ENCODE data around the gene EXOC3L1.

The EXOC3L1 gene

DNA sequence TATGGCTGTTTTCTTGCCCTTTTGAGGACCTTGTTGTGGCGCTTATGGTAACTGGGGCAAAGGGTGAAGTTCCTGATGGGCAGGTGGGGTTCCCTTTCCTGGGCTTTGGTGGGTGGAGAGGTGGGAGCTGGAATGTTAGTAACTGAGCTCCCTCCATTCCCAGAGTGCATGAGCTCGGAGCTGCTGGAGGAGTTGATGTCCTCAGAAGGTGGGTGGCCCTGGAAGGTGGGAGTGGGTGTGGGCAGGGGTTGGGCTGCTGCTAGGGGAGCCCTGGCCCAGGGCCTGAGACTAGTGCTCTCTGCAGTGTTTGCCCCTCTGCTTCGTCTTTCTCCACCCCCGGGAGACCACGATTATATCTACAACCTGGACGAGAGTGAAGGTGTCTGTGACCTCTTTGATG, 7.8 kb upstream of the EXOC3L1 start:
- H3K36me3 Mint-ChIP-seq, result peaks cover 22% of the 10 kb centered on the region
- ATAC-seq (ENCODE audit: low read depth) (no peak), DNase-seq (ENCODE audit: low spot score in 2 of 2) (no peak)
- no peaks in the 10 kb centered on the region for H3K27me3 Mint-ChIP-seq
- H3K9me3 Mint-ChIP-seq, result no peaks in the 10 kb centered on the region
- no peak overlapping the region for H3K27ac Mint-ChIP-seq
- peaks cover 22% of the 10 kb centered on the region for H3K4me1 Mint-ChIP-seq
- no peak overlapping the region for H3K4me3 Mint-ChIP-seq

DNA sequence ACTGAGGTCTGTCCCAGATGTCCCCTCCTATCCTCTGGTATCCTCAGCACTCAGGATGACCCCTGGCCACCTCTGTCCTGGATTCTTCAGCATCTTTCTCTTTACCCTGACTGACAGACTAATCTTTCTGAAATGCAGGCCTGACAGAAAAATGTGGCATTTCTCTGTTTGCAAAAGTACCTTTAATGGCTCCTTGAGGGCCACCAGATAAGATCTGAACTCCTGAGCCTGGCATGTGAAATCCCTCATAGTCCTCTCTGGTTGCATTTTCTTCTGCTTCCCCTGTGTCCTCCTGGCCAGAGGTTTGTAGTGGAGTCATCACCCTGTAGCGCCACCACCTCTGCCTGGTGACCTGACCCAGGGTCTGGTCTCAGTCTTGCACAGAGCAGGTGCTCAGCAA, 6.9 kb upstream of the EXOC3L1 start:
- no peak overlapping the region for H3K27ac Mint-ChIP-seq
- H3K9me3 Mint-ChIP-seq, result no peaks in the 10 kb centered on the region
- H3K4me1 Mint-ChIP-seq, result peaks cover 25% of the 10 kb centered on the region
- DNase-seq (ENCODE audit: low spot score in 2 of 2) (no peak), ATAC-seq (ENCODE audit: low read depth) (no peak)
- no peaks in the 10 kb centered on the region for H3K27me3 Mint-ChIP-seq
- peaks cover 22% of the 10 kb centered on the region for H3K36me3 Mint-ChIP-seq
- no peak overlapping the region for H3K4me3 Mint-ChIP-seq

DNA sequence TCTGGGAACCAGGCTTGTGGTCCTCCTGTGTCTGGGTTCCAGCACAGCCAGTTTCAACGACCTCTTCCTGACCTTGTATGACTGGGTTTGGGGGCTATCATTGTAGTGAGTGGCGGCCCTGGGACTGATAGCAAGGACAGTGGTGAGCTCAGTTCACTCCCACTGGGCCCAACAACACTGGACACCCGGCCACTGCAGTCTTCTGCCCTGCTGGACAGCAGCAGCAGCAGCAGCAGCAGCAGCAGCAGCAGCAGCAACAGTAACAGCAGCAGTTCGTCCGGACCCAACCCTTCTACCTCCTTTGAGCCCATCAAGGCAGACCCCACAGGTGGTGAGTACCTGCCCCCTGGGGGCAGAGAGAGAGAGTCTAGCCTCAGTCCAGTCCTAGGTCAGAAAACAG, 5.7 kb upstream of the EXOC3L1 start:
- no peaks in the 10 kb centered on the region for H3K27me3 Mint-ChIP-seq
- DNase-seq (ENCODE audit: low spot score in 2 of 2) (no peak), ATAC-seq (ENCODE audit: low read depth) (no peak)
- peaks cover 31% of the 10 kb centered on the region for H3K4me1 Mint-ChIP-seq
- H3K36me3 Mint-ChIP-seq, result peaks cover 20% of the 10 kb centered on the region
- H3K9me3 Mint-ChIP-seq, result no peaks in the 10 kb centered on the region
- H3K4me3 Mint-ChIP-seq, result no peak overlapping the region
- H3K27ac Mint-ChIP-seq, result no peak overlapping the region

DNA sequence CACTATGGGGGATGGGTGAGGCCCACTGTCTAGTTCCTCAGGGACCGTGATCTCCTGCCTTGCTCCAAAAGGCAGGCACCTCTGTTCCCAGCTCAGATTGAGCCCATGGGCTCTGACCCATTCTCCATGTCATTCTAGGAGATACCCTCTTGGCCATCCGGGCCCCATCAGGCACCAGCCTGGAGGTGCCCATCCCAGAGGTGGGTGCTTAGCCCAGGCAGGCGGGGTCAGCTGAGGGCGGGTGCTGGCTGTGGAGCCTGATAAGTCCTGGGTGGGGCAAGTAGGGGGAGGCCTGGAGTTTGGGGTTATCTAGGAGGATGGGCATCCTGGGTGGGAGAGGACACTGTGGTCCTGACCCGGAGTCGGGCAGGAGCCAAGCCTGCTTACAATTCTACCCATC, 4.3 kb upstream of the EXOC3L1 start:
- peaks cover 29% of the 10 kb centered on the region for H3K4me1 Mint-ChIP-seq
- no peak overlapping the region for H3K4me3 Mint-ChIP-seq
- no peak overlapping the region for H3K27ac Mint-ChIP-seq
- ATAC-seq (ENCODE audit: low read depth), result no peak
- peaks cover 16% of the 10 kb centered on the region for H3K36me3 Mint-ChIP-seq
- DNase-seq (ENCODE audit: low spot score in 2 of 2), result no peak
- H3K27me3 Mint-ChIP-seq, result no peaks in the 10 kb centered on the region
- no peaks in the 10 kb centered on the region for H3K9me3 Mint-ChIP-seq

DNA sequence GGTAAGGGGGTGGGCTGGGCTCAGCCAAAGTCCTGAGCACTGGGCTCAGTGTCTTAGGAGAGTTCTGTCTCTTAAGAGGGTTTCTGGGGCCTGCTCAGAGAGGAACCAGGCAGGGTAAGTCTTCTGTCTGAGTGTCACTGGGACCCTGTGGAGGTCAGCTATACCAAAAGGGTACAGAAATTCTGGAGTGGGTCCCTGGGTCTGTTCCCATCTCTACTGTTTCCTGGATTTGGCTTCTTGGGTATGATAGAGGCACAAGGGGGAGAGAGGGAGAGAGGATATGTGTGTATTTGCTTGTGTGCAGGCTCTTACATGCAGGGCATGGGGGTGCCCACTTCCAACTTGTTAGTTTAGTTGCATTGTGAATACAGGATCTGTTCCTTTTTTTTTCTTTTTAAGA, 3.6 kb upstream of the EXOC3L1 start:
- Mint-ChIP-seq H3K4me3 (peak overlapping the region; percentile 92), H3K27me3 (no peaks in the 10 kb centered on the region), H3K4me1 (peaks cover 29% of the 10 kb centered on the region), H3K36me3 (peaks cover 16% of the 10 kb centered on the region), H3K9me3 (no peaks in the 10 kb centered on the region), H3K27ac (peak overlapping the region; percentile 20)
- ATAC-seq (ENCODE audit: low read depth) (no peak), DNase-seq (ENCODE audit: low spot score in 2 of 2) (no peak)

DNA sequence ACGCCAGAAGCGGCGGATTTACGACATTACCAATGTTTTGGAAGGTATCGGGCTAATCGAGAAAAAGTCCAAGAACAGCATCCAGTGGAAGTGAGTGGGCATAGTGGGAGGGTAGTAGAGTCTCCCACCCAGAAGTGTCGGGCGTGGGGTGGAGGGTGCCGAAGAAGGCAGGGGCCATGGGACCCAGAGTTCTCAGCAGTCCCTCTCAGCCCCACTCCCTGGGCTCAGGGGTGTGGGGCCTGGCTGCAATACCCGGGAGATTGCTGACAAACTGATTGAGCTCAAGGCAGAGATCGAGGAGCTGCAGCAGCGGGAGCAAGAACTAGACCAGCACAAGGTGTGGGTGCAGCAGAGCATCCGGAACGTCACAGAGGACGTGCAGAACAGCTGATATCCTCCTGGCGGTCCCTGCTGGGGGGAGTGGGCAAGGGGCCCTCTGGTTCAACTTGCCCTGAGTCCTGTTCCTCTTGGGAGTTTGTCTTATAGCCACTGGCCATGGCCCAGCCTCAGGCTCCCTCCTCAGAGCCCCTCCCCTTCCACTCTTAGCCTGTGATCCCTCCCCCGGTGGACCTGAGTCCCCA, 2.9 kb upstream of the EXOC3L1 start:
- H3K27me3 Mint-ChIP-seq, result peaks cover 1% of the 10 kb centered on the region
- peak overlapping the region; percentile 87 for H3K27ac Mint-ChIP-seq
- H3K4me1 Mint-ChIP-seq, result peaks cover 27% of the 10 kb centered on the region
- H3K9me3 Mint-ChIP-seq, result no peaks in the 10 kb centered on the region
- no peak for DNase-seq (ENCODE audit: low spot score in 2 of 2)
- H3K4me3 Mint-ChIP-seq, result peak overlapping the region; percentile 92
- ATAC-seq (ENCODE audit: low read depth), result no peak
- H3K36me3 Mint-ChIP-seq, result peaks cover 14% of the 10 kb centered on the region

DNA sequence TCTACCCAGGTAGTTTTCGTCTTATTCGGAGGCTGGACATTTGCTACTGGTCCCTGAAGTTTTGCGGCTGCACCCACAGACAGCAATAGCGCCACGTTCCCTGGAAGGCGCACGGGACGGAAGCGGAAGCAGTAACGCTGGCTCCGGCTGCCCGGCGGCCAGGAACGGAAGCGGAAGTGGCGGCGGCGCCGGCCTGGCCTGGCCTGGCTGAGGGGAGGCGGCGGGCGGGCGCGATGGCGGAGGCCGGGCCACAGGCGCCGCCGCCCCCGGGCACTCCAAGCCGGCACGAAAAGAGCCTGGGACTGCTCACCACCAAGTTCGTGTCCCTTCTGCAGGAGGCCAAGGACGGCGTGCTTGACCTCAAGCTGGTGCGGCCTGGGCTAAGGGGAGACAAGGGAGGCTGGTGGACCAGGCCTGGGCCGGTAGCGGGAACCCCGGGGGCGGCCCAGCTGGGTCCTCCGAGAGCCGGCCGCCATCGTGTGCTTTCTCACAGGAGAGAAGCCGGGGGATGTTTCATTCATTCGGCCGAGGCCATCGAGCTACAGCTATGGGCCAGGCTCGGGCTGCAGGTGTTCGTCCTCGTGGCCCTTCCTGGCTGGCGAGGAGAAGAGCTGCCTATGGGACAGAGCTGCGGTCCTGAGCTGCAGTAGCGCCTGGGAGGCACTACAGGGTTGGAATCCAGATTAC, 2.2 kb upstream of the EXOC3L1 start, which contains the start of gene E2F4:
TSS of gene E2F4 (plus strand) at position 161 of the 687 bp plus-strand sequence. CDS start at position 234, 73 bp downstream.
- peaks cover 14% of the 10 kb centered on the region for H3K36me3 Mint-ChIP-seq
- H3K27ac Mint-ChIP-seq, result peak within 1 kb of the TSS; percentile 87
- peaks cover 27% of the 10 kb centered on the region for H3K4me1 Mint-ChIP-seq
- DNase-seq (ENCODE audit: low spot score in 2 of 2) (peak; percentile 81 to 83), ATAC-seq (ENCODE audit: low read depth) (peak; percentile 99)
- H3K4me3 Mint-ChIP-seq, result peak within 1 kb of the TSS; percentile 92
- peaks cover 1% of the 10 kb centered on the region for H3K27me3 Mint-ChIP-seq
- H3K9me3 Mint-ChIP-seq, result no peaks in the 10 kb centered on the region

DNA sequence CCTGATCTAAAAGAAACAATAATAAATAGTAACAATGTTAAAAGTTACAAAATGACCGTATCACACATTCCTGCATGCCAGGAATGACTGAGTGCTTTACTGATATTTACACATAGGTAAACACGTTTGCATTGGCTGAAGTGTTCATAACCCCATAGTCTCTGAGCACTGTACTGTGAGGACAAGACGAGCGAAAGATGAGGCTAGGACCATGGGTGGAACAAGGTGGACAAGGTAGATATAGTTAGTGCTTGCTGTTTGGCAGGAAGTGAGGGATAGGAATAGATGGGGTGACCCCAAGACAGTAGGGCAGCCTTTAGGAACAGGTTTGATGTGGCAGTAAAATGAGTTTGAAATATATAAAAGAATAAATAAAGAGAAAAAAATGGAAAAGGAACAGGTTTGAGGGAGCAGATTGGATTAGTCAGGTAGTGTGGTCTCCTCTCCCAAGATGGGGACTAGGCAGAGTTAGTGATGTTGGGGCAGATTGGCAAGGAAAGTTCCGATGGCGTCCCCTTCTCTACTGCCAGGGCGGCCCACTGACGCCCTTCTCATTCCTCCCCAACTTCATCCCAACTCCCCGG, 1.6 kb upstream of the EXOC3L1 start:
- ATAC-seq (ENCODE audit: low read depth) (no peak), DNase-seq (ENCODE audit: low spot score in 2 of 2) (no peak)
- Mint-ChIP-seq H3K27me3 (peaks cover 1% of the 10 kb centered on the region), H3K9me3 (no peaks in the 10 kb centered on the region), H3K36me3 (peaks cover 8% of the 10 kb centered on the region), H3K27ac (peak overlapping the region; percentile 87), H3K4me1 (peaks cover 24% of the 10 kb centered on the region), H3K4me3 (peak overlapping the region; percentile 92)

DNA sequence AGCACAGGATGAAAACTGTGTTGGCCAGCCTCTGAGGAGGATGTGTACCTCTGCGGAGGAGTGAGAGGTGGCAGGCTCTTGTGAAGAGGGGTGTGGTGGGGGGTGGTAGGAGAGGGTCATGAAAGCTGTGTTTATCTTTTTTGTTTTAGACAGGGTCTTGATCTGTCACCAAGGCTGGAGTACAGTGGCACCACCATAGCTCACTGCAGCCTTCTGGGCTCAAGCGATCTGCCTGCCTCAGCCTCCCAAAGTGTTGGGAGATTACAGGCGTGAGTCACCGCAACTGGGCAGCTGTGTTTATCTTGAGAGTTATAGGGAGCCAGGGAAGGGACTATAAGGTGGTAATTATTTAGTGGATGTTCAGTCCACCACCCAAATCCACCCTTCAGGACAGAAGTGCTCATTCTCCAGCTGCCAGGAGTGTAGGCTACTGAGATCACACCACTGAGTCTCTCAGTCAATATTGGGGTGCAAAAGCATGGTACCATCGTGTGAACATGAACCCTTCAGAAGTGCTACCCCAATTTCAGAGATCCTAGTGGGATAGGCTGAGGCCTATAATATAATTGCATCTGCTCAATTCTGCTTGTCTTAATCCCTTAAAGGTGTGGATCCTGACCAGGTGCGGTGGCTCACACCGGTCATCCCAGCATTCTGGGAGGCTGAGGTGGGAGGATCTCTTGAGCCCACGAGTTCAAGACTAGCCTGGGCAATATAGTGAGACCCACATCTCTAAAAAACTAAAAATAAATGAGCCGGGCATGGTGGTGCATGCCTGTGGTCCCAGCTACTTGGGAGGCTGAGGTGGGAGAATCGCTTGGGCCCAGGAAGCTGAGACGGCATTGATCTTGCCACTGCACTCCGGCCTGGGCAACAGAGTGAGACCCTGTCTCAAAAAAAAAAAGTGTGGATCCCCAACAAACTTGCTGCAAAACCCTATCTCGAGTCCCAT, 788 bp upstream of the EXOC3L1 start:
- H3K9me3 Mint-ChIP-seq, result no peaks in the 10 kb centered on the region
- no peak overlapping the region for H3K27ac Mint-ChIP-seq
- ATAC-seq (ENCODE audit: low read depth) (no peak), DNase-seq (ENCODE audit: low spot score in 2 of 2) (no peak)
- H3K4me3 Mint-ChIP-seq, result no peak overlapping the region
- peaks cover 19% of the 10 kb centered on the region for H3K4me1 Mint-ChIP-seq
- H3K36me3 Mint-ChIP-seq, result peaks cover 2% of the 10 kb centered on the region
- peaks cover 1% of the 10 kb centered on the region for H3K27me3 Mint-ChIP-seq

DNA sequence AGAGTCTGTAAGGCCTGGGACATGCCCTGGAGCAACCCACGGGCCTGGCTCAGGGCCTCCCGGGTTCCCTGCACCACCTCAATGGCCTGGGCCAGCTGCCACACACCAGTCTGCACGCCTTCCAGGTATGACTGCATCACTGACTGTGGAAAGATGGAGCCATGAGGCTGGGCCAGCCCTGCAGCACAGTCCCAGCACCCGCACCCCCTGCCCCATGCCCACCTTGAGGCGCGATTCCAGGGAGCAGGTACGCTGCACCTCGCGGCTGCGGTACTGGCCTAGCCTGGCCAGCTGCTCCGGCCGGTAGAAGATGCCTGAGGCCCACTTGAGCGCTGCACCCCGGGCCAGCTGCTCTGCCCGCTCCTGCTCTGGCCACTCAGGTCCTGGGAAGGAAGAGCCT, 1.1 kb downstream of the EXOC3L1 start:
- Mint-ChIP-seq H3K4me3 (no peak overlapping the region), H3K27me3 (peaks cover 1% of the 10 kb centered on the region), H3K9me3 (no peaks in the 10 kb centered on the region), H3K4me1 (peaks cover 23% of the 10 kb centered on the region), H3K27ac (no peak overlapping the region), H3K36me3 (no peaks in the 10 kb centered on the region)
- DNase-seq (ENCODE audit: low spot score in 2 of 2), result no peak
- no peak for ATAC-seq (ENCODE audit: low read depth)

DNA sequence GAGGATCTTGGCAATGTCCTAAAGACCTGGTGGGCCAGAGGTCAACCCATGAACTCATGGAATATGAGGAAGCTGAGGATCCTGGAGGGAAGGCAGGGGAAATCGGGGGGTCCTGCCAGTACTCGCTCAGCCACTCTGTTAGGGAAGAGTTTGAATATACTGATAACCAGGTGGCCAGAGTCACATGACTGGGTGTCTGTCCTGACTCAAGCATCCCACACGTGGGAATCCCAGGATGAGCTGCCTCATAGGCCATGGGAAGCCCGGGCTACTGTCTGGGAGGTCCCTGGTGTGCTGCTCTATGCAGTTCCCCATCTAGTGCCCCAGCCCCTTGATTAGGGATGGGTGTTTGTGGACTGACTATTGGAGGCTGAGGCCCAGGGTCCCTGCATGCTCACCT, 1.6 kb downstream of the EXOC3L1 start:
- H3K4me3 Mint-ChIP-seq, result no peak overlapping the region
- DNase-seq (ENCODE audit: low spot score in 2 of 2) (no peak), ATAC-seq (ENCODE audit: low read depth) (no peak)
- peaks cover 1% of the 10 kb centered on the region for H3K27me3 Mint-ChIP-seq
- H3K9me3 Mint-ChIP-seq, result no peaks in the 10 kb centered on the region
- H3K36me3 Mint-ChIP-seq, result no peaks in the 10 kb centered on the region
- no peak overlapping the region for H3K27ac Mint-ChIP-seq
- peaks cover 20% of the 10 kb centered on the region for H3K4me1 Mint-ChIP-seq

DNA sequence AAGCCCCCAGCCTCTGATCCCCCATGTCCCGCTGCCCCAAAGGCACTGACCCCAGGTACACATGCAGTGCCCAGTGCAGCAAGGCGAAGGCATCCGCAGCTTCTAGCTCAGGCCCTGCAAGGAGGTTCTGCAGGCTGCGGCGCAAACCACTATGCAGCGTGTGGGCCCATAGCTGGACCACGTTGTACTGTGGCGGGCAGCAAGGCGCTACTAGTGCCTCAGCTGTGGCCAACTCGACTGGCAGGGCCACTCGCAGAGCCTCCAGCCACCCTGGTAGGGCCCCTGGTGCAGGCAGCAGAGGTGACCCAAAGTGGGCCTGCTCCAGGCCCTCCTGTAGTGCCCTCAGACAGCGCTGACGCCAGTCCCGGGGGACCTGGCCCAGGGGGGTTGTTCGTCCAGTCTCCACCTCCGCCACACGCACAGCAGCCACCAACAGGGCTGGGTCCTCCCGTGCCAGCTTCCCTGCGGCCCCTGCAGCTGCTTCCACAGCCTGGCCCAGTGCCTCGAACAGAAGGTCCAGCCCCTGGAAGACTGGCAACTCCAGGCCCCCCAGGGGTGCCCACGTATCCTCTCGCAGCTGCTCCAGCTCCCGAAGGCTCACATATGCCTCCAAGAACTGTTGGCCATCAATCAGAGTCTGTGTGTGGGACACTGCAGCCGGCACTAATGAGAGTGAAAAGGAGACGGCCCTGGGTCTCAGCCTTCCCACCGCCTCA, 2.6 kb downstream of the EXOC3L1 start:
- peaks cover 1% of the 10 kb centered on the region for H3K27me3 Mint-ChIP-seq
- H3K4me1 Mint-ChIP-seq, result peaks cover 14% of the 10 kb centered on the region
- DNase-seq (ENCODE audit: low spot score in 2 of 2) (no peak), ATAC-seq (ENCODE audit: low read depth) (no peak)
- H3K4me3 Mint-ChIP-seq, result no peak overlapping the region
- no peak overlapping the region for H3K27ac Mint-ChIP-seq
- H3K9me3 Mint-ChIP-seq, result no peaks in the 10 kb centered on the region
- no peaks in the 10 kb centered on the region for H3K36me3 Mint-ChIP-seq

DNA sequence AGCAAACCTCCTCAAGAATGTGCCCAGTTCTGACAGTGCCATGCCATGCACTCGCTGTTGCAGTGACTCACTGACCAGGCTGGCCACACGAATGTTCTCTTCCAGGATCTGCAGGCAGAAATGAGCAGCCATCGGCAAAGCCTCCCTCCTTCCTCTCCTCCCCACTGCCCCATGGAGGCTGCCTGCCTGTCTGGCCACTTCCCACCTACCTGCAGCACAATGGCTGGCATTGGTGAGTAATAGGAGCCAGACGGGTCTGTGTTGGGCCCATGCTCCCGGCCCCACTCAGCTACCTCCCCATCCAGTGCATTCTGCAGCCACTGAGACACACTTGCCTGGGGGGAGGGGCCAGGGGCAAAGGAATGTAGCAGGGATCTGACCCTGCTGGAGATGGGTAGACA, 3.4 kb downstream of the EXOC3L1 start:
- DNase-seq (ENCODE audit: low spot score in 2 of 2) (no peak), ATAC-seq (ENCODE audit: low read depth) (no peak)
- Mint-ChIP-seq H3K9me3 (no peaks in the 10 kb centered on the region), H3K4me1 (peaks cover 9% of the 10 kb centered on the region), H3K27me3 (peaks cover 1% of the 10 kb centered on the region), H3K27ac (no peak overlapping the region), H3K4me3 (no peak overlapping the region), H3K36me3 (no peaks in the 10 kb centered on the region)
